Measurements from ENCODE around the gene AATK.

AATK gene, protein sequence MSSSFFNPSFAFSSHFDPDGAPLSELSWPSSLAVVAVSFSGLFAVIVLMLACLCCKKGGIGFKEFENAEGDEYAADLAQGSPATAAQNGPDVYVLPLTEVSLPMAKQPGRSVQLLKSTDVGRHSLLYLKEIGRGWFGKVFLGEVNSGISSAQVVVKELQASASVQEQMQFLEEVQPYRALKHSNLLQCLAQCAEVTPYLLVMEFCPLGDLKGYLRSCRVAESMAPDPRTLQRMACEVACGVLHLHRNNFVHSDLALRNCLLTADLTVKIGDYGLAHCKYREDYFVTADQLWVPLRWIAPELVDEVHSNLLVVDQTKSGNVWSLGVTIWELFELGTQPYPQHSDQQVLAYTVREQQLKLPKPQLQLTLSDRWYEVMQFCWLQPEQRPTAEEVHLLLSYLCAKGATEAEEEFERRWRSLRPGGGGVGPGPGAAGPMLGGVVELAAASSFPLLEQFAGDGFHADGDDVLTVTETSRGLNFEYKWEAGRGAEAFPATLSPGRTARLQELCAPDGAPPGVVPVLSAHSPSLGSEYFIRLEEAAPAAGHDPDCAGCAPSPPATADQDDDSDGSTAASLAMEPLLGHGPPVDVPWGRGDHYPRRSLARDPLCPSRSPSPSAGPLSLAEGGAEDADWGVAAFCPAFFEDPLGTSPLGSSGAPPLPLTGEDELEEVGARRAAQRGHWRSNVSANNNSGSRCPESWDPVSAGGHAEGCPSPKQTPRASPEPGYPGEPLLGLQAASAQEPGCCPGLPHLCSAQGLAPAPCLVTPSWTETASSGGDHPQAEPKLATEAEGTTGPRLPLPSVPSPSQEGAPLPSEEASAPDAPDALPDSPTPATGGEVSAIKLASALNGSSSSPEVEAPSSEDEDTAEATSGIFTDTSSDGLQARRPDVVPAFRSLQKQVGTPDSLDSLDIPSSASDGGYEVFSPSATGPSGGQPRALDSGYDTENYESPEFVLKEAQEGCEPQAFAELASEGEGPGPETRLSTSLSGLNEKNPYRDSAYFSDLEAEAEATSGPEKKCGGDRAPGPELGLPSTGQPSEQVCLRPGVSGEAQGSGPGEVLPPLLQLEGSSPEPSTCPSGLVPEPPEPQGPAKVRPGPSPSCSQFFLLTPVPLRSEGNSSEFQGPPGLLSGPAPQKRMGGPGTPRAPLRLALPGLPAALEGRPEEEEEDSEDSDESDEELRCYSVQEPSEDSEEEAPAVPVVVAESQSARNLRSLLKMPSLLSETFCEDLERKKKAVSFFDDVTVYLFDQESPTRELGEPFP (N-terminal part only)

DNA sequence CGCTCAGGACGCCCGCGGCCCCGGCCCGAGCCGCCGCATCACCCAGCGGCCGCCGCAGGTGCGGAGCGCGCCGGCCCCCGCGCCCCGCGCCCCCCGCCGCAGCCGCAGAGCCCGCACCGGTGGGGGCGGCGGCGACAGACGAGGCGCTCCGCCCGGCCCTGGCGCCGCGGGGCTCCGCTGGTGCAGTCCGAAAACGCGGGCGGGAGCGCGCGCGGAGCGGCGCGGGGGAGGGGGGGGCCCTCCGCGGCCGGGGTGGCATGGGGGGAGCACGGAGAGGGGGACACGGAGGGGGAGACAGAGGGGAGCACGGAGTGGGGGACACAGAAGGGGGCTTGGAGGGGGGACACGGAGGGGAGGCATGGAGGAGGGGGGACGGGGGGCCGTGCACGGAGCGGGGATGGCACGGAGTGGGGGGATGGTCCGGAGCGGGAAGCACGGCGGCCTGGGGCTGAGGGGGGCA lies at the start of gene AATK:
AATK (minus strand) TSS at position 189 of the 460 bp plus-strand sequence. CDS start 229 bp downstream, outside the sequence.
- in situ Hi-C loops (cut with HindIII; ENCODE audit: low sequenced_read_pairs) = no loop called here

DNA sequence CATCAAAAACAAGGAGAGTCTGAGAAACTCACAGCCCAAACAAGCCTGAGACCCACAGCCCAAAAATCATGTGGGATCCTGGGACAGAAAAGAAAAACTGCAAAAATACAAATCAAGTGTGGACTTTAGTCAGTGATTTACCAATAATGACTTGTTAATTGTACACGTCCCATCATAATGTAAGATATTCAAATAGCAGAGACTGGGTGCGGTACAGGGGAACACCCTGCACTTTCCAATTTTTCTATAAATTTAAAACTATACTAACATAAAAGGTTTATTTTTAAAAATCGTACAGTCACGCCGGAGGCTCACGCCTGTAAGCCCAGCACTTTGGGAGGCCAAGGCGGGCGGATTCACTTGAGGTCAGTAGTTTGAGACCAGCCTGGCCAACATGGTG lies 48.0 kb upstream of the AATK start:
- in situ Hi-C loops (cut with HindIII; ENCODE audit: low sequenced_read_pairs) = no loop called here

DNA sequence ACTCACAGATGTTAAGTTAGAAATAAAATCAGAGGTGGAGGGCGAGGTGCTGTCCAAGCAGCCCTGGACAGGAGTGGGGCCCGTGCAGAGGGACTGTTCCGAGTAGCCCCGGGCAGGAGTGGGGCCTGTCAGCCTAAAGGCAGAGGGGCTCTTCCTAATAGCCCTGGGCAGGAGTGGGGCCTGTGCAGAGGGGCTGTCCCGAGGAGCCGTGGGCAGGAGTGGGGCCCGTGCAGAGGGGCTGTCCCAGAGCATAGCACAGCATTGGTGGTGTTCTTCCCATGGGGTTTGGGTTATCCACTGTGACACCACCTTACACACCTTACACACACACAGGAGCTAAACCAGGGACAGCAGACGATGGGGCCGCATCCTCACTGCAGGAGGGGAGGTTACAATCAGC lies 46.3 kb upstream of the AATK start:
- in situ Hi-C loops (cut with HindIII; ENCODE audit: low sequenced_read_pairs) = no loop called here

DNA sequence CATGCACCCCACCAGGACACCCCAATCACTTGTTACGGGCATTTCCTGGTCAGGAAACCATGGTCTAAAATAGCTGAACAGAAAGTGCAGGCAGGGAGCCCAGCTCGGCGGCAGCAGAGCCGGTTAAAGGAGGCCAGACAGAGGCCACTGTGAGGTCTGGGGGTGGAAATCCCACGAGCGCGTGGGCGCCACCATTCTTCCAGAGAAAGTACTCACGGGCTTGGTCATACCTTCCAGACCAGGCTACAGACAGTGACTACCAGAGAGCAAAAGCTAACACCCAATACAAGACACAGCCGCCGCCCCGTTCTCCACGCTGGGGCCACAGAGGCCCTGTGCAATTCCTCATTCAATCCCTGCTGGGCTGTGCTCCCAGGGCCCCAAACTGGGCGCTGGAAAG lies 44.8 kb upstream of the AATK start:
- in situ Hi-C loops (cut with HindIII; ENCODE audit: low sequenced_read_pairs) = no loop called here

DNA sequence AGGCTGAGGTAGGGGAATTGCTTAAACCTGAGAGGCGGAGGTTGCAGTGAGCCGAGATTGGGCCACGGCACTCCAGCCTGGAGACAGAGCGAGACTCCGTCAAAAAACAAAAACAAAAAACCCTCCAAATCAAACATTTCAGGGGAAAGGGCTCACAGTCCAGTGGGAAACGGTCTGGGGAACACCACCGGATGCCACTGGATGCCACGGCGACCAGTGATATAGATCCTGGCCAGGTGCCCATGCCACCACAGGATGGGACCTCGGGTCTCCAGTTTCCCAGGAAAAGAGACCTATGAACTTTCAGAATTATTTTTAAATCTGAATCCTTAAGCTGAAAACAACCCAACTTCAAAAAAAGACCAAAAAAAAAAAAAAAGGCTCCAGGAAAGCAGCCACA lies 44.4 kb upstream of the AATK start:
- in situ Hi-C loops (cut with HindIII; ENCODE audit: low sequenced_read_pairs) = no loop called here

DNA sequence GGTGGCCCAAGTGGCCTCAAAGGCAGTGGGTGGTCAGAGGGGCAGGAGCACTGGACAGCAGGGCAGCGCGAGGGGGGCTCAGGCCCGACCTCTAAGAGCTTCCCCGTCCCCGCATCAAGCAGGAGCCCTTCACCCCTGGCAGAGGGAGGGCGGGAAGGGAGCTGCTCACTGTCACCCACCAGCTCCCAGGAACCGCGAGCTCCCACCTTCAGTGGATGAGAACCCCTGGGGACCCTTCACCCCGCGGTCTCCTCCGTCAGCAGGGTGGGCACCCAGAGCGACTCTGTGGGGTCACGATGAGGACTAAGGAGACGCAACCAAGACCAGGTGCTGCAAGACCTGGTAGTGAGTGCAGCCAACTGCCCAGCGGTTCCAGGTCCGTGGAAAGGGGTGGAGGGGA lies 43.1 kb upstream of the AATK start:
- in situ Hi-C loops (cut with HindIII; ENCODE audit: low sequenced_read_pairs) = loop anchor here (5.0 kb wide), 1 partner anchor 77 kb away; no protein-coding TSS in a partner anchor

DNA sequence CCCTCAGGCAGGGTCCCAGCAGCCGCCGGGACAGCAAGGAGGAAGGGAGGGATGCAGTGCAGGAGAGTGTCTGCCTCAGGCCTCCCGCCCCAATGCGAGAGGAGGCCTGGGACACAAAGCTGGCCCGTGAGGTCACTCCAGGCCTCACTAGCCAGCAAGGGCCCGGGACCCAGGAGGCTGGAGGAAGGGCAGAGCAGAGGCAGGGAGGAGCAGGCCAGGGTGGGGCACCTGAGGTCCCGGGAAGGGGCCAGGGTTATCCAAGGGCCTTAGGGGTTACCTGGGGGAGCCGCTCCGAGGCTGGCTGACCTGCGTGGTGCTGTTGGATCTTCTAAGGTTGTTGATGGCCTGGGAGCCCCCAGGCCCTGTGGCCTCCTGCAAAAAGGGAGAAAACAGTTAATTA lies 42.6 kb upstream of the AATK start:
- in situ Hi-C loops (cut with HindIII; ENCODE audit: low sequenced_read_pairs) = loop anchor here (5.0 kb wide), 1 partner anchor 76 kb away; no protein-coding TSS in a partner anchor

DNA sequence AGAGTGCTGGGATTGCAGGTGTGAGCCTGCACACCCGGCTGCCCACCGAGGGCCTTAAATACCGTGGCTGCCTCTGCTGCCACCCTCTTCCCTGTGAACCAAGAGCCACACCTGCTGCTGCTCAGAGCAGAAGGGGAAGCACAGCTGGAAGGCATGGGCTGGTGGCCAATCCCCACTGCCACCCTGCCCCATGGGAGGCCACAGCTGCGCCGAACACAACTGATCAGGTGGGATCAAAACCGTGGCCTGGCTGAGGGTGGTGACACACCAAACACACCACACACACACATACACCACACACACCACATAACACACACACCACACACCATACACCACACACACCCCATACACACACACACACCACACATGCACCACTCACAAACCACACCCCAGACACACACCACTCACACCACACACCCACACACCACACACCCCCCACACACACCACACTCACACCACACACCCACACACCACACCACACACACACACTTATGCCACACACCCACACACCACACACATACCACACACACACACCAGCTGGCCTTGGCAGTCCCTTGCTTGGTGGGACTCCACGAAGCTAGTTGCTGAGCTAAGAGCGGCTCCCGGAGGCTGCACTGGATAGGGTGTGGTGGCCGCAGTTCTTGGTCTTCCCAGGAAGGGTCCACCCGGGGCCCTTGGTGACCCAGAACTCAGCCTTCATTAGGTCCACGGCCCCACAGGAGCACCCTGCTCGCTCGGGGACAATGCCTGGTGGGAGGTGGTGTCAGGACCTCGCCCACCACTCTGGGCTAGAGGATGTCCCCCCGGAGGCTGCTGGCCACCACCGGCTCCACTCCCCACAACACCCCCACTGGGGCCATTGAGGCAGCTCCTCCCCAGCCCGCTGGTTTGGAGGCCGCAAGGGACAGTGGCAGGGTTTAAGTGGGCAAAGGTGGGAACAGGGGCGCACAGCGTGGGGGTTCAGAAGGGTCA lies 41.9 kb upstream of the AATK start:
- in situ Hi-C loops (cut with HindIII; ENCODE audit: low sequenced_read_pairs) = loop anchor here (5.0 kb wide), 1 partner anchor 76 kb away; no protein-coding TSS in a partner anchor

DNA sequence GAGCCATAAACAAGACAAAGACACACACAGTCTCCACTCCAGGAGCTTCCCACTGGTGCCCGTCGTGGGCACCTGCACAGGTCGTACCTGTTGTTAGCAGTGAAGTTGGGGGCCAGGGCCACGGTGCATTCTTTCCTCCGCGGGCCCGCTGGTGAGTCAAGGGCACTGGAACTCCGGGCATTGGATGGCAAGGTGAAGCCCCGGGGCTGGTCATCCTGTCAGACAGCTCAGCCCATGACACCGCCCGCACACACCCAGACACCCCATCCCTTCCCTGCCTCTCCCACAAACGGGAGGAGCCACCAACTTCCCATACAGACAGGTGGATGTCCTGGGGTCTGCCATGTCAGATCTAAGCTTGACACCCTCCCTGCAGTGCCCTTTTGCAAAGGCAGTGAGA lies 40.6 kb upstream of the AATK start:
- in situ Hi-C loops (cut with HindIII; ENCODE audit: low sequenced_read_pairs) = loop anchor here (5.0 kb wide), 1 partner anchor 74 kb away; no protein-coding TSS in a partner anchor

DNA sequence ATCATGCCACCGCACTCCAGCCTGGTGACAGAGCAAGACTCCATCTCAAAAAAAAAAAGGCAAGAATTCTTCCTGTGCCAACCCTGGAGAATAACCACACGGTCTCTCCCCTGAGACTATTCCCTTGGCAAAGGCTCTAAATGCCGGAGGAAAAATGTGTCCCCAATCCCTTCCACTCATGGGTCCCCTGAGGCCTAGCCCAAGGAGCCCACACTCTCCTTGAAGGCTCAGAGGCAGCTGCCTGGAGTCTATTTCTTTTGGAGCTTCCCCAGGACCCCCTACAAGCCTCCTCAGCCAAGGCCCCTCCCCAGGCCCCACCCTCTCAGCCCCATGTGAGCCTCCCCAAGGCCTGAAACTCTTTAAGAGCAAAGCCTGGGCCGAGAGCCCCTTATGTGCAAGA lies 40.1 kb upstream of the AATK start:
- in situ Hi-C loops (cut with HindIII; ENCODE audit: low sequenced_read_pairs) = loop anchor here (5.0 kb wide), 1 partner anchor 74 kb away; no protein-coding TSS in a partner anchor

DNA sequence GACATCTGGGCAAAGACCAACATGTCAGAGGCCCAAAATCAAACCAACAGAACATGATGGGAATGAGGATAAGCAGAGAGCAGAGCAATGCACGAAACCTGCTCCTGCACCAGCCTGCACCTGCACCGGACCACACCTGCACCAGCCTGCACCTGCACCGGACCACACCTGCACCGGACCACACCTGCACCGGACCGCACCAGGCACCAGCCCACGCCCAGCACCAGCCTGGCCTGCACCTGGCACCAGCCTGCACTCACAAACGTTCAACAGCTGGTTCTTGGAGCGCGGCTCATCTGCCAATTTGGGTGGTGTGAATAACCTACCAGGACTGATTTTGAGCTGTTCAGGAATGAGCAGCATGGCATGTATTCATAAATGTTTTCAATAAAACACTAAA lies 38.6 kb upstream of the AATK start:
- in situ Hi-C loops (cut with HindIII; ENCODE audit: low sequenced_read_pairs) = no loop called here

DNA sequence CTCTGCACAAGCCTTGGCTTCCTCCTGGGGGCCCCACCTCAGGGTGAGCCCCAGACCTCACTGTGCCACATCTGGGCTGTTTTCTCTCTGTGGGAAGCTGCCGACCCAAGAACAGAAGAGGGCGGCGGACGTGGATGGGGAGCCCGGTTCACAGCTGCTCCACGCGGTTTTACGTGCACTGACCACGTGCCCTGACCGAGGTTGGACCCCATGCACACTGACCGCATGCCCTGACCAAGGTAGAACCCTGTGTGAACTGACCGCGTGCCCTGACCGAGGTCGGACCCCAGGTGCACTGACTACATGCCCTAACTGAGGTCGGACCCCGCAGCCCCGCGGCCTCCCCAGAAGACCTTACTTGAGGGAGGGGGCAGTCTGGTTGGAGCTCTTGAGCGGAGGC lies 37.1 kb upstream of the AATK start:
- in situ Hi-C loops (cut with HindIII; ENCODE audit: low sequenced_read_pairs) = no loop called here

DNA sequence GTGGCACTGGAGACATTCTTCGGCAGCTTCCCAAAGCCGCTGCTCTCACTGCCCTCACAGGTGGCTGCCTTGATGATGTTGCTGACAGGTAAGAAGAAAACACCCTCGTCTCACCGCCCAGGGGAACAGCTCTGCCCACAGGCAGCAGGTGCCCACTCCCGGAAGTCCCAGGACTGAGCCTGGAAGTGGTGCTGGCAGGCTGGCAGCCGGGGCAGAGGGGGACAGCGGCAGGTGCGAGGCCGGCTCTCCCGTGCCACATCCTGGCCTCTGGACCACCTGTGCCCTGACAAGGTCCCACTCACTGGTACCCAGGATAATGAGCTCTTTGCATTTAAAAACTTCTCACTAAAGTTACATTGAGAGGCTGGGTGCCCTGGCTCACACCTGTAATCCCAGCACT lies 36.3 kb upstream of the AATK start:
- in situ Hi-C loops (cut with HindIII; ENCODE audit: low sequenced_read_pairs) = no loop called here

DNA sequence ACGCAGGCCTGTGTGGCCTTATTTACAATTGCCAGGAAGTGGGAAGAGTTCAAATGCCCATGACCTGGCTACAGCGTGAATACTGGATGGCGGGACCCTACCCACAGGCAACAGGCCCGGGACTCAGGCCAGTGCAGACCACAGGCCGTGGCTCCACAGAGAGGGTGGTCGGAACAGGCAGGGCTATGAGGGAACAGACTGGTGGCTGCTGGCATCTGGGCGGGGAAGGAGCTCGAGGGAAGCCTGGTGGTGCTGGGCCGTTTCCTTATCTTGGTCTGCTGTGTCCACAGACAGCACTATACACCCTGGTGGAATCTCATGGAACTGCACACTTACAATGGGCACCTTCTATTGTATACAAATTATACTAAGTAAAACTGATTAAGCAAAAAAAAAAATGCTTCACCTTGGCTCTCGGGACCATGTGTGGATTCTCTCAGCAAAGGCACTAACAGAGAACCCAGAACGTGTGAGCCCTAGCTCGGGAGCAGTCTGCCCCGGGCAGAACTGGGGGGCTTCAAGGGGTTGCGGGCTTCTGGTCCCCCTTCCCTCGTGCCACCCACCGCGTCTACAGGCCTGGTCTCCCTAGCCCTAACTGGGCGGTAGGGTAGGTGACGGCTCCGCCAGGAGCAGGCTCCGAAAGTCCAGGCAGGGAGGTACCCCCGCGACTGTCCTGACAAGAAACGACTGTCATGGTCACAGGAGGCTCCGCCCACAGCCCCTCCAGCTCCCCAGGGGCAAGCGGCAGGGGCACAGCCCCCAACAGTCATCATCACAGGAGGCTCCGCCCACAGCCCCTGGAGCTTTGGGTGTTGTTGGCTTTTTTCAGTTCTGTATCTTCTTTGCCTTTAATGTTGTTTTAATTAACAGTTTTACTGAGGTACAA lies 34.9 kb upstream of the AATK start:
- in situ Hi-C loops (cut with HindIII; ENCODE audit: low sequenced_read_pairs) = no loop called here

DNA sequence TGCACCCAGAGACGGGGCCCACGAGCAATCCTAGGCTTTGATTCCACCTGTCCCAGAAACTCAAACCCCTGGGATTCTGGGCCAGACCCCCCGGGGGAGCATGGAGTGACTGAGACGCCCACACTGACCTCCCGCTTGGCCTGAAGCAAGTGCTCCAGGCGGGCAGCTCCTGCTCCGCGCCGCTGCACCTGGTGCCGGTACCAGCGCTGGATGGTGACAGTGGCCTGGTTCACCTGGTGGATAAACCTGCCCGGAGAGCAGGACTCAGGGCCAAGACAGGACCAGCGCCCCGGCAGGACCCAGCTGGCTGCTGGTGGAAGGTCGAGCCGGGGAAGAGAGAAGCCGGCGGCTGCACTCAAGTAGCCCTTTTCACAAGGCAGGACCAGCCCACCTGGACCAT lies 34.2 kb upstream of the AATK start:
- in situ Hi-C loops (cut with HindIII; ENCODE audit: low sequenced_read_pairs) = no loop called here

DNA sequence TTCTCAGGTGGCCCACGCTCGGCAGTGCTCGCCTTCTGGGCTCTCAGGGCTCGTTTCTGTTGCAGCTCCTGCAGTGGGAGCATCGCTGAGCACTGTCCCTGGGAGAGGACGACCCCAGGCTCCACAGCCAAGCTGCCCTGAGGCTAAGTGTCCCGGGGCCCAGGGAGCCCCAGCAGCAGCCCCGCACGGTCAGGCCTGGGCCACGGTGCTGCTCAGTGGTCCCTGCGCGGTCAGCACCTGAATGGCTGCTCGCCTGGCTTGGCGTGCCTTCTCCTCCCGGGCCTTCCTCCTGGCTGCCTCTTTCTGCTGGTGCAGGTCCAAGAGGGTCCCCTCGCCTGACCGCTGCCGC lies 33.4 kb upstream of the AATK start:
- in situ Hi-C loops (cut with HindIII; ENCODE audit: low sequenced_read_pairs) = no loop called here

DNA sequence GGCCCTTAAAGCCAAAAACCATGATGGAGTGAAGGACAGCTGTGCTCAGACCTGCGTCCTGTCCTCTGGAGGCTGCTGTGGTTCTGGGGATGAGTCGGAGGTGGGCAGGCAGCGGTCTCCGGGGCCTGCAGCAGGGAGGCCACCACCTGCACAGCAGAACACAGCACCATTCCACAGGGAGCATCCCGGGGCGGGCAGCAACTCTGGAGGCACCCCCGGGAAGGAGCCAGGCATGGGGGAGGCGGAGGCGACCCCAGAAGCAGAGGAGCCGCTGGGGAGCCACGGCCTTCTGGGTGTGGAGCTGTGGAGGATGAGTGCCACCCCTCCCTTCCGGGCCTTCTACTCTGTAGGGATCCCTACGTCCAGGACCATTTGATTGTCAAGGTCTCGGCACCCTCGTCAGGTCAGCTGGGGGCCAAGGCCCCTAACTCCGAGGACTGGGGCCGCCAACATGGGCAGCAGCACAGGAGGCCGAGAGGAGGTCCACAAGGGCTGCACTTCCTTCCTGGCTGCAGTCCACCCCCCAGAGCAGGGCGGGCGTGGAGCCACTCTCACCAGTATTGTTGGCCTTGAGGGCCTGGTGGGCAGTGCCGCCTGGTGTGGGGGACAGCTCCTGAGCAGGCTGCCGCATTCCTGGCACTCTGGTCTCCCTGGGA lies 32.9 kb upstream of the AATK start:
- in situ Hi-C loops (cut with HindIII; ENCODE audit: low sequenced_read_pairs) = no loop called here

DNA sequence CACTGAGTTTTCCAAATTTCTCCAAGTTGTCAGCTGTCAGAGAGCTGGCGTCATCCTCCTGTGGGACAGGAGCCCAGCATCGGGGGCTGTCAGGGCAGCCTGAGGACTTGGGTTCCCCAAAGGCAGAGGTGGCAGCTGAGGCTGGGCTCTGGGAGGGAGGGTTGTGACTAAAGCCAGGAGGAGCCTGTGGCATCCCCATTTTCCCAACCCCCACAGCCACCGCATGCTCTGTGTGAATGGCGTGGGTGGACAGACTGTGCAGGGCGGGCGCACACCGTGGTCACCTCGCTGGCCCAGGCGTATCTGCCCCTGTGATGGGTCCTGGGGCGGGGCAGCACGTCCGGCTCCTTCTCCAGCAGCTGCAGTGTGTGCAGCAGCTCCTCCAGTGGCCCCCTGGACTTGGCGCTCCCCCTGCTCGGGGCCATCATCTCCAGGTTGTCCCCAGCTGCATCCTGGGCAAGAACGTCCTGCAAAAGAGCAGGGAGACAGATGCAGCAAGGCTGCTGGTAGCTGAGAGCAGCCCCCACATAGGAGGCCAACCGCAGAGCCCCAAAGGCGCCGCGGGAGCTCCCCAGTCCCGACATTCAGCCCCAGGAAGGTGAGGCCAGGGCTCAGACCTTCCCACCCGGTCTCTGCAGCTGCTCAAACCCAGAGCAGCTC lies 31.9 kb upstream of the AATK start:
- in situ Hi-C loops (cut with HindIII; ENCODE audit: low sequenced_read_pairs) = no loop called here
